Raji (cell line): Measurements from ENCODE around the gene BASP1.

ENCODE experiments used
- POLR2A ChIP-seq: IDR thresholded peaks from 2 replicates; pipeline ENCODE4 v1.6.1; 2011; ENCODE audit warnings: low read depth, low read length, control low read depth; ENCODE audit not compliant: insufficient read depth

BASP1 gene

GRCh38 chr5:17230191-17230590 lies 12.8 kb downstream of the BASP1 start:
- TF ChIP-seq POLR2A = no peak

- no peak for TF ChIP-seq POLR2A
Measured at GRCh38 chr5:17230808-17231525, 13.5 kb downstream of the BASP1 start.

GRCh38 chr5:17232405-17232804 lies 15.0 kb downstream of the BASP1 start:
- TF ChIP-seq POLR2A = no peak

GRCh38 chr5:17233488-17233887 lies 16.1 kb downstream of the BASP1 start:
- TF ChIP-seq POLR2A = no peak

GRCh38 chr5:17234374-17234773 lies 16.9 kb downstream of the BASP1 start:
- no peak for TF ChIP-seq POLR2A

- TF ChIP-seq POLR2A = no peak
Measured at GRCh38 chr5:17235731-17236330, 18.4 kb downstream of the BASP1 start.

- TF ChIP-seq POLR2A = no peak
Measured at GRCh38 chr5:17238521-17239041, 21.1 kb downstream of the BASP1 start.

- no peak for TF ChIP-seq POLR2A
Measured at GRCh38 chr5:17239953-17240352, 22.5 kb downstream of the BASP1 start.

- no peak for TF ChIP-seq POLR2A
Measured at GRCh38 chr5:17240487-17240886, 23.1 kb downstream of the BASP1 start.

- TF ChIP-seq POLR2A = no peak
Measured at GRCh38 chr5:17241635-17242034, 24.2 kb downstream of the BASP1 start.

- TF ChIP-seq POLR2A = no peak
Measured at GRCh38 chr5:17243287-17244063, 26.0 kb downstream of the BASP1 start.

- TF ChIP-seq POLR2A = no peak
Measured at GRCh38 chr5:17249029-17249634, 31.7 kb downstream of the BASP1 start.

GRCh38 chr5:17252543-17252942 lies 35.1 kb downstream of the BASP1 start:
- no peak for TF ChIP-seq POLR2A

- no peak for TF ChIP-seq POLR2A
Measured at GRCh38 chr5:17255471-17256021, 38.1 kb downstream of the BASP1 start.

- no peak for TF ChIP-seq POLR2A
Measured at GRCh38 chr5:17256171-17256570, 38.7 kb downstream of the BASP1 start.

- no peak for TF ChIP-seq POLR2A
Measured at GRCh38 chr5:17256839-17257238, 39.4 kb downstream of the BASP1 start.
